GM21619 (cell line): Measurements from ENCODE around the gene EPS8L2.
"Not testable (repeated sequence)": the region's sequence is repeated elsewhere in the genome, so short reads cannot be mapped to it uniquely, and the experiment has no call there.

Experiments used
- ATAC-seq: cut with Tn5 transposase; IDR thresholded peaks from one replicate; pipeline ENCODE4 v1.9.1; 2021; ENCODE audit not compliant: unreplicated experiment

Gene EPS8L2

GRCh38 chr11:724049-724777 is 18.2 kb downstream of the EPS8L2 start:
- no peak for ATAC-seq

GRCh38 chr11:724778-725386 is 18.9 kb downstream of the EPS8L2 start:
- no peak for ATAC-seq

- no peak for ATAC-seq
Observed at GRCh38 chr11:725624-726202, 19.7 kb downstream of the EPS8L2 start.

- no peak for ATAC-seq
Observed at GRCh38 chr11:726278-727220, 20.5 kb downstream of the EPS8L2 start.

- ATAC-seq, result no peak
Observed at GRCh38 chr11:727281-727701, 21.3 kb downstream of the EPS8L2 start.

- peak; percentile 39 for ATAC-seq
Observed at GRCh38 chr11:727859-728748, 22.1 kb downstream of the EPS8L2 start.

GRCh38 chr11:728901-729491 is 23.0 kb downstream of the EPS8L2 start:
- no peak for ATAC-seq

- ATAC-seq, result no peak
Observed at GRCh38 chr11:729492-730074, 23.6 kb downstream of the EPS8L2 start.

GRCh38 chr11:733072-733471 is 27.0 kb downstream of the EPS8L2 start:
- ATAC-seq, result no peak

- not testable (repeated sequence) for ATAC-seq
Observed at GRCh38 chr11:734541-734940, 28.5 kb downstream of the EPS8L2 start.

- ATAC-seq, result no peak
Observed at GRCh38 chr11:737366-737765, 31.3 kb downstream of the EPS8L2 start.

- not testable (repeated sequence) for ATAC-seq
Observed at GRCh38 chr11:737899-738298, 31.9 kb downstream of the EPS8L2 start.

GRCh38 chr11:742156-742546 is 36.1 kb downstream of the EPS8L2 start:
- ATAC-seq, result no peak

GRCh38 chr11:742571-743201 is 36.7 kb downstream of the EPS8L2 start:
- no peak for ATAC-seq

GRCh38 chr11:745428-745827 is 39.4 kb downstream of the EPS8L2 start:
- ATAC-seq, result no peak

GRCh38 chr11:746289-747157 is 40.5 kb downstream of the EPS8L2 start:
- ATAC-seq, result peak; percentile 31

GRCh38 chr11:747158-748006 is 41.4 kb downstream of the EPS8L2 start, which contains the start of gene TALDO1:
Gene TALDO1, plus strand, starts transcription at chr11:747464. Its CDS starts 18 bp downstream, at chr11:747482.
- ATAC-seq, result peak; percentile 87
